ENCODE data around the gene RP2.
A peak's percentile ranks its signal among the peaks of the same experiment; 100 is the strongest.

Gene RP2

DNA sequence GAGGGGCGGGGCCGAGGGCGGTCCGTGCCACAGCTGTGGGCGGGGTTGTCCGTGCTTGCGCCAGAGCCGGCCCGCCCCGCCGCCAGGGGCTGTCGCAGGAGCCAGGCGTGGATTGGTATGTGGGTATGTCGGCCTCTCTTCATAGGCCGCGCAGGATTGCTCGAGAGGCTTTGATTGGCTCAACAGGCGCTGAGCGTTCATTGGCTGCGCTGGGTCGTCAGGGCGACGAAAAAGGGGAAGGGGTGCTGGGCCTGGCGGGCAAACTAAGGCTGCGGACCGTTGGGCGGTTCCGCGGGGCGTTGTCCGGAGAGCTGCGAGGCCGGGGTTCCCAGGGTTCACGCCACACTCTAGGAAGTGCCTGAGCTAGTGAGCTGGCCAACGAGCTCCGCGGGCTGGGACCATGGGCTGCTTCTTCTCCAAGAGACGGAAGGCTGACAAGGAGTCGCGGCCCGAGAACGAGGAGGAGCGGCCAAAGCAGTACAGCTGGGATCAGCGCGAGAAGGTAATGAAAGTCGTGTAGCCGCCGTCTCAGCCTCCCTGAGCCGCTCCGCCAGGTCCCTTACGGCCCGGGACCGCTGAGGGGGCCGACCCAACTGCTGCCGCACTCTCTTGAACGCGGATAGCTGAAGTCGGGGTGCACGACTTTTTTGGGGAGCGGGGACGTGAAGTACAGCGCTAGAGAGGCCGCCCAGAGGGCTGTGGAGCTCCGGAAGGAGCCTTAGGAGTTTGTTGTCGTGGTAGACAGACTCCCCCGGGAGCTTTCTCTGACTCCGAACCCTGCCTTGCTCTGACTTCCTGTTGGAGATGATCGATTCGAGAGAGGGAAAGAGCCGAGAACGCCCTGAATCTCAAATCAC is at the start of gene RP2:
Gene RP2 (plus strand): TSS at position 343 of the 857 bp plus-strand sequence. CDS start 58 bp downstream, at position 401.
- DNase-seq, result peak; percentile 94 to 96 (median 94)

DNA sequence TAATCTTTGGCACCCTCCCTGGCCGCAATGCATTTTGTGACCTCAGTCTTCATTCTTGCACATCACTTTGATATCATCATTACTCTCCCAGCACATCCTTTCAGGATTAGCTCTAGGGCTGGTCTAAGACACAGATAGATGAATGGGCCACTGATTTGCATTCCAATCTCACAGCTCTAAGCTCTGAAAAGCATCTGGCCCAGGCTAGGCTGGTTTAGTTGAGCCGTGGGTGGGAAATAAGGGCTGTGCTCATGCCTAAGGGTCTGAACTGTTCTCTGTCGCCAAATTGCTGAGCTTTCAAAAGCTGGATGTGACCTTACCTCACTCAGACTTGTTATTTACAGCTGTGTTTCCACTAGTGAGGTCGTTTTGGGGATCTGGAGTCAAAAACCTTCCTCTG is 47.9 kb upstream of the RP2 start:
- DNase-seq, result no peak

DNA sequence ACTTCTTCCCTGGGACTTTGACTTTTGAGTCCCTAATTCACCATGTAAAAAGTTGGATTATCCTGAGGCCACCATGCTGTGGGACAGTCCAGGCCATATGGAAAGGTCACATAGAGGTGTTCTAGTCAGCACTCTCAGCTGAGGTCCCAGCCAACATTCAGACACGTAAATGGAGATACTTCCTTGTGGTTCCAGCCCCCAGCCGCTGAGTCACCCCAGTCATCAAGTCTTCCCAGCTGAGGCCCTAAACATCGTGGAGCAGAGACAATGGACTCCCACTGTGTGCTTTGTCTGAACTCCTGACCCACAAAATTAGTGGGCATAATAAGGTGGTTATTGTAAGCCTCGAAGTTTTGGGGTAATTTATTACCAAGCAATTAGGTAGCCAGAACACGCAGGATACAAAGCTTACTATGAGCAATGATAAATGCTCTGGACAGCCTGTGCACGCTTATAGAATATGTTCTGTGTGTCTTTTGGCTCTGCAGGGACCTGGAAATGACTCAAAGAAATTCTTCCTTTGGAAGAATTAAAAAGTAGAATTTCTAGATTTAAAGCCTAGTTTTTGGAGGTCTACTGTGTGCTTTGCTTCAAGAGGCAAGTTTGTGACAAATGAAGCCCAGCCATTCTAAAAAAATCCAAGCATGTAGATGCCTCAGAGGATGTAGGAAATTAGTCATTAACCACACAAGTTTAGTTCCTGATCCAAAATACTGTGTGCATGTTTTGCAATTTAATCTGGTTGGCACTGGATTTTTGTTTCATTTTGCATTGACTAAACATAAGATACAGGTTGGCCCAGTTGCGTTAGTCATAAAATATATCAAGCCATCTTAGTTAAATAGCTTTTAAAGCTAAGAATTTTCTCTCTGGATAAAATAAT is 44.7 kb upstream of the RP2 start:
- peak; percentile 77 to 88 (median 83) for DNase-seq

DNA sequence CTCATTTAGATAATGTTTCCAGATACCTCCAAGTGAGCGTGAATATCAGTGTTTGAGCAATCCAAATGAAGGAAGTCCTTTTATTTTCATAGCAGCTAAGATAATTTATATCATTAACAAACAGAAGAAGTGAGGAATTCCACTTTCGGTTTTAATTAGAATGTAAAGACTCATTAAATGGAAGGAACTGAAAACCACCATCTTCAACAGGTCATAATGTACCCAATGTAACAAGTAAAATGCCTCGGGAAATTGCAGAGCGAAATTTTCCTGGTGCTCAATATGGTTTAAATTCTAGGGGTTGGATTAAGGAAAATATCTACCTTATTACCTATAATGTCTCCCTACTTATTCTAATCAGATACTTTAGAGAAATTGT is 44.0 kb upstream of the RP2 start:
- DNase-seq, result no peak

DNA sequence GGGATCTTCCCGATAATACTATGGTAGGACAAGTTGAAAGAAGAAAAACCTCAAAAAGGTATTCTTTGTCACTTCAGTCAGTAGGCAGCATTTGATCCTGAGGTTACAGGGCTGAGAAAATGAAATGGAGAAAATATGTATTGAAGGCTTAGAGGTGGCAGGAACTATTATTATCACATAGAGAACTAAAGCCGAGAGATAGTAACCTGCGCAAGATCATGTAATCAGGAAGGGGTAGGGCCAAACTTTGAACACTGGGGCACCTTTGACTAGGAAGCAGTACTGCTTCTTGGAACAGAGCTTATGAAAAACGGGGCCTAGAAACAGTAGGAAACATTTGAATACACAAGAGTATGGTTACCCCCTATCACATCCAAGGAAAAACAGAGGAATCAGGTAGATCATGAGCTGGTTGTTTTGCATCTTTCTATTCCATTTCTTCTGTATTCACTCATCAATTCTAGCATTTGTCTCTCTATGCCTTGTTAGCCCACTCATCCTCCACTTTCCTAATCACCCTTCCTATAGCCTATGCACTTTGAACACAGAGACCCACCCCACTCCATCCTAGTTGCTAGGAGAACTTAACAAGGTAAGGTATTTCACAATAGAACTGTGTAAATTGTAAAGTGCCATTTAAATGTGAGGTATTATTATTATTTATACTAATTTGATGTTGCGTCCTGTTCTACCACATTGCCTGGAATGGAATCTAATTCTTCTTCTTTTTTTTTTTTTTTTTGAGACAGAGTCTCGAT is 43.3 kb upstream of the RP2 start:
- no peak for DNase-seq

DNA sequence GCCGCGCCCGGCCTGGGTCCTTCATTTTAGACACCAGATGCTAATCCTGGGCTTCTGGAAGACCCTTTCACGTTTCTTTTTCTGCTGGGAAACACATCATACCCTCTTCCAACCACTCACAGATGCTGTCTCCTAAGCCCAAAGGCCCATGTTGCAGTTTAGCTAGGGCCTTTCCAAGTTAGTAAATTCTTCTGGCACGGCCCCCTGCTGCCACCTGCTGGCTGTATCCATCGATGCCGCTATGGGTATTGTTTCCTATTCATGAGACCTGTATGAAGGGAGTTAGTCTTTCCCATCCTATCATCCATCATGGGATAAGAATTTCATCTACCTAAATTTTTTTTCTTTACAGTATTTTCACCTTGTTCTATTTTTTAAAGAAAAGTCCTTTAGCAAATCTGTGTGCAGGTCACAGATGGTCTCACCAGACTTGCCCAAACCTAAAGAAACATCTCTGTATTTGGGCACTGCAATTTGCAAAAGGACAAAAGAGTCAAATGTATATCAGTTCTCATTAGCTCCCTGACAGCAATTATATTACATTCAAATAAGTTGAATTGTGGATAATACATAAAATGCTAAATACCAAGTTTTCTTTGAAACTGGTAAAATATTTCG is 40.2 kb upstream of the RP2 start:
- peak; percentile 77 to 80 (median 79) for DNase-seq

DNA sequence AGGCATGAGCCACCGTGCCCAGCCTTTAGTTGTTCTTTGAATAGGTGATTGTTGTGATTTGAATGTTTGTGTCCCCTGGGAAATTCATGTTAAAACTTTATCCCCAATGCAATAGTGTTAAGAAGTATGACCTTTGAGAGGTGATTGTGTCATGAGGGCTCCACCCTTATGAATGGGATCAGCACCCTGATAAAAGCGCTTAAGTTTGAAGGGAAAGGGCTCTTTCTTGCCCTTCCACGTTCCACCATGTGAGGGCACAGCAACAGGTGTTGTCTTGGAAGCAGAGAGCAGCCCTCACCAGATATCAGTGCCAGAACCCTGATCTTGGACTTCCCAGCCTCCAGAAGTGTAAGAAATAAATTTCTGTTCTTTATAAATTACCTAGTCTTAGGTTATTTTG is 33.7 kb upstream of the RP2 start:
- DNase-seq, result peak in 2 of 3 donors; percentile 7 to 10

DNA sequence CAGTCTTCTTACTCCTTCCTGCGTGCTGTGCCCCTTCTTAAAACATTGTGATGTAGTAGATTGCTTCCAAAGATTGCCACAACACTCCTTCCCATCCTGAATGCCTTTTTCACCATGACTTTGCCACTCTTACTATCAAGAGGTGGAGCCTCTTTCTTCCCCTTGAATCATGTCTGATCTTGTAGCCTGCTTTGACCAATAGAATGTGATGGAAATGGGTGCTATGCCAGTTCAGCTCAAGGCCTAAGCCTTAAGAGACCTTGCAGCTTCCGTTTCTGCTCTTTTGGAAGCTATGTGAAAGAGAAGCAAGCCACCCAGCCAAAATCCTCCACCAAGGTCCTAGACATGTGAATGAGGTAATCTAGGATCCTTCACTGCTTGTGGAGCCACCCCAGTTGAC is 31.6 kb upstream of the RP2 start:
- DNase-seq, result no peak

DNA sequence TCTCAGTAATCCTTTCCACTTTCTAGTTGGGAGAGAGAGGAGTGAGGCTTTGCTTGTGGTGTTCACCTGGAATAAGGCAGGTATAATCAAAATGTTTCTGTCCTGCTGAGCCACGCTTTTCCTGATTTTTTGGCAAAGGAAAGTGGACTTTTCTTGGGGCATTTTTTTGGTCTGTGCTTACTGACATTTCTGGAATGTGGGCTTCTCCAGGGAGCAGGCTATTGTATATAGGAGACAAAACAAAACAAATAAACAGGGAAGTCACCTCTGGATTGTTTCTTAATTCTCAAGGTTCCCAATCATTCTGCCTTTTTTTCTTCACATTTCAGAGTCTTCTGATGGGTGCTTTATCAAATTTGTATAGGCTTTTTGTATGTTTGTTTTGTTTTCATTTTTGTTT is 25.7 kb upstream of the RP2 start:
- DNase-seq, result no peak

DNA sequence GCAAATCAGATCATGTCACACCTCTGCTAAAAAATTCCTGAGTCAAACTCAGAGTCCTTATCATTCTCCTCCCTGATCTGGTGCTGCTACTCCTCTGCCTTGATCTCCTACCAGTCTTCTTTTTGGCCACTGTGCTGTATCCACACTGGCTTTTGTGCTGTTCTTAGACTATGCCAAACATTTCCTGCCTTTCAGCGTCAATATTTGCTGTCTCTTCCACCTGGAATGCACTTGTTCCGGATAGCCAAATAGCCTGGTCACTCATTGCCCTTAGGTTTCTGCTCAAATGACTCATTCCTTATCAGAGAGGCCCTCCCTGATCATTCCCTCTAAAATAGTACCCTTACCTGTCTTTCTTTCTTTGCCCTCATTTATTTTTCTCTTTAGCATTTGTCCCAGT is 24.4 kb upstream of the RP2 start:
- DNase-seq, result no peak

DNA sequence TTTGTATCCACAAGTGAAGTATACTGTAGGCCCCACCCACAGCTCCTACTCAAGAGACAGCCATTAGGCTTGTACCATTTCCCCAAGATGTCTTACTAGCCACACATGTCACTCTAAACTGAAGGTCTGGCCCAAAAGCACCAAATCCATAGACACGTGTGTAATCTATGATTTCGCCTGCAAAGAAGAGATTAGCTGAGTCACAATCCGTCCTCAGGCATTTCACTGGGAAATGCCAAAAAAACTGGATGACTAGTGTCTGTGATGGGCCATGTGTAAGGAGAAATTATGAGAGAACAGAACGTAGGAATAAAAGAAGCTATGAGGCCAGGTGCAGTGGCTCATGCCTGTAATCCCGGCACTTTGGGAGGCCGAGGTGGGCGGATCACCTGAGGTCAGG is 21.9 kb upstream of the RP2 start:
- no peak for DNase-seq

DNA sequence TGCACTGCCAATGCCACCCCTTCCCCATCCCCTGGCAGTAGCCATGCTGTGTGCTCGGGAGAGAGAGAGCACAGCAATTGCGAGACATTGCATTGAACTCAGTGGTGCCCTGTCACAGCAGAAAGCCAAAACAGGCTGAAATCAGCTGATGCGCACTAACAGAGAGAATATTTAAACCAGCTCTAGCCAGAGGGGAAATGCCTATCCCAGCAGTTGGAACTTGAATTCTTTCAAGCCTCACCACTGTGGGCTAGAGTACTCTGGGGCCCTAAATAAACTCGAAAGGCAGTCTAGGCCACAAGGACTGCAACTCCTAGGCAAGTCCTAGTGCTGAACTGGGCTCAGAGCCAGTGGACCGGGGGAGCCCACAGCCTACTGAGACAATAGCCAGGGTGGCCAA is 17.7 kb upstream of the RP2 start:
- no peak for DNase-seq

DNA sequence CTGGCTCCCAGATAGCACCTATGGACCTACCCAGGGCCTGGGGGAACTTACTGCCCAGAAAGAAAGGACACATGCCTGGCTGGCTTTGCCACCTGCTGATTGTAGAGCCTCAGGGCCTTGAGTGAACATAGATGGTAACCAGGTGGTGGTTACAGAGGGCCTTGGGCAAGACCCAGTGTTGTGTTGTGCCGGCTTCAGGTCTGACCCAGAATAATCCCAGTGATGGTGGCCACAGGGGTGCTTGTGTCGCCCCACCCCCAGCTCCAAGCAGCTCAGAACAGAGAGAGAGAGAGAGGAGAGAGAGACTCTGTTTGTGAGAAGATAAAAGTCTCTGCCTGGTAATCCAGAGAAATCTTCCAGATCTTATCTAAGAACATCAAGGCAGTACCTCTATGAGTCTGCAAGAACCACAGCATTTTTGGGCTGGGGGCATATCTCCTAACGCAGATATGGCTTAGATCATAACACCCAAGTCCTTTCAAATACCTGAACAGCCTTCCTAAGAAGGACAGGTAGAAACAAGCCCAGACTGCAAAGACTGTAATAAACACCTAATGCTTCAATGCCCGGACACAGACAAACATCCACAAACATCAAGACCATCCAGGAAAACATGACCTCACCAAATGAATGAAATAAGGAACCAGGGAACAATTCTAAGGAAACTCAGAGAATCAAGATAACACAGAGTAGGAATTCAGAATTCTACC is 16.3 kb upstream of the RP2 start:
- DNase-seq, result no peak

DNA sequence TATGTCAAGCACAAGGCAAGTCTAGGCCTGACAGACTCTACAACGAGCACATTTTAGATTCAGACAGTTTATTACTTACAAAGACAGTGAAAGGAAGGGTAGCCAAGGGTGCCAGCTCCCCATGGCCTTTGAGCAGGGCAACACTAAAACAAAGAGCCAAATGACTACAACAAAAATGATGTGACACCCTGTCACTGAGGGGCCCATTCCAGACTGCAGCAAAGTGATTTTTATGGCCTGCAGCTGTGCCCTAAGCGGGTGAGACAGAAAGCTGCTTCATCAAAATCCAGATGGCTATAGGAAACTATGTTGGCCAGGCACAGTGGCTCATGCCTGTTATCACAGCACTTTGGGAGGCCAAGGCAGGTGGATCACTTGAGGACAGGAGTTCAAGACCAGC is 13.4 kb upstream of the RP2 start:
- DNase-seq, result no peak

DNA sequence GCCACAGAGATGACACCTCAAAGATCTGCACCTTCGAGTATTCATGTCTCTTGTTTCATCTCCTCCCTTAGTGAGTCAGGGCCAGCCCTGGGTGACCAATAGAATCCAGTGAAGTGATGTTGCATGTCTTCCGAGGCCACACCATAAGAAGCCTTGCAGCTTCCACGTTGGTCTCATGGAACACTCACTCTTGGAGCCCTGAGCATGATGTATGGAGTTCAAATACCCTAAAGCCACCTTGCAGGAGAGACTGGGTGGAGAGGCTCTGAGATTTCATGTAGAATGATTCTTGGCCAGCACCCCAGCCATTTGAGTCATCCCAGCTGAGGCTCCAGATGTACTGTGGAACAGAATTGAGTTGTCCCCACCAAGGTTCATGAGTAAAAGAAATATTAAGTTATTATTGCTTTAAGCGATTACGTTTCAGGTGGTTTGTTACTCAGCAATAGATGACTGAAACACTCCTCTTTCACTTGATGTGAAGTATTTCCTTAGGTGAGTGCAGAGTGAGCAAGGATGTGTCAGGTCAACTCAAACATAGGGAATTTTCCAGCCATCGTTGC is 5.0 kb upstream of the RP2 start:
- peak in 1 of 3 donors; percentile 7 for DNase-seq

DNA sequence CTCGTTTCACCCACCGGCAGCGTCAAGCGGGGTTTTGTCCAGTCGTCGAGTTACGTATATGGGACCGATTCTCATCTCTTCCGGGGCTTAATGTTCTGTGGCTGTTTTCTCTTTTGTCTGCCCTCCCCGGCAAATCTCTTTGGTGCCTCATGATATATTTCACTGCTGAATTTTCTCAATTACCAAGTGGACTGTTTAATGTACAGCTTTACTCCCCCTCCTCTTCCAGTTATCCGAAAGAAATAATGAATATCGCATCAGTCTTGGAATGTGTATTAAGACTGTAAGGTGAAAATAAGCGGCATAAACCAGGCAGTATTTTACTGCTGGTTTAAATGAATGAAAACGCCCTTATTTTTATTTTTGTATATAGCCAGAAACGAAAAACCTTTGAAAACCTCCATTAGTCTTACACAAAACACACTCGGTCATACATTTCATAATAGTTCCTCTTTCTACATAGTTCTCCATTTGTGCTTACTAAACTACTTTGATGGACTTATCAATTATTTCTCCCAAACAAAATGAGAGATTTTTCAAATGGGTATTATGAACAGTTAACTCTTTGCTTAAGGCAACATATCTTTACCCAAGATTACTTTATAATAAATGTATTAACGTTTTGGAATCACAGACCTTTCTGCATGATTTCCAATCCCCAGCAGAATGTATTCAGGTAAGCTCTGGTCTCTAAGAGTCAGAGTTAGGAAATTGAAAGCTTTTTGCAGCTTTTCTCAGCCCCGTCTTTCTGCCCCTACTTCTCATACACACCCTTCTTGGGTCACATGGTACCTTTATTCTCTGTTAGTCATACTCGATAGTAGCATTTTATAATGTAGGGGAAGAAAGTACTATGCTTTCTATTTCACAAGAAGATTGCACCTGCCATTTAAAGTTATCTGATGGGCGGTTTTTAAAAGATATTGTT is 979 bp downstream of the RP2 start:
- peak; percentile 39 to 67 (median 55) for DNase-seq

DNA sequence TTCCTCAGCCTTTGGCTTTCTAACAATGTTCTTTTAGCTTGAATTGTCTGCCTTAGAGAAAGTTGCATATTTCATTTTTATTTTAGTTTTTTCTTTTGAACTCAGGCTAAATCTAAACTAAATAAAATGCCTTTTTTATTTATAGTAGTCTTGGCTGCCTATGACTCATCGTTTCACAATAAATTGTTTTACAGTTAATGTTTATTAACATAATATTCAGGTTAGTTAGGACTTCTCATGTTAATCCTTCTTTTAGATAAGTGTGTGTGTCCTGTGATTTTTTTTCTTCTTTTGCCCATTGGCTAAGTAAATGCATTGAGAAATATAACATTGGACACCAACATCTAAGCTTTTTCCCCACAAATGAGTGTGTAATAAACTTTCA is 1.6 kb downstream of the RP2 start:
- DNase-seq, result no peak

DNA sequence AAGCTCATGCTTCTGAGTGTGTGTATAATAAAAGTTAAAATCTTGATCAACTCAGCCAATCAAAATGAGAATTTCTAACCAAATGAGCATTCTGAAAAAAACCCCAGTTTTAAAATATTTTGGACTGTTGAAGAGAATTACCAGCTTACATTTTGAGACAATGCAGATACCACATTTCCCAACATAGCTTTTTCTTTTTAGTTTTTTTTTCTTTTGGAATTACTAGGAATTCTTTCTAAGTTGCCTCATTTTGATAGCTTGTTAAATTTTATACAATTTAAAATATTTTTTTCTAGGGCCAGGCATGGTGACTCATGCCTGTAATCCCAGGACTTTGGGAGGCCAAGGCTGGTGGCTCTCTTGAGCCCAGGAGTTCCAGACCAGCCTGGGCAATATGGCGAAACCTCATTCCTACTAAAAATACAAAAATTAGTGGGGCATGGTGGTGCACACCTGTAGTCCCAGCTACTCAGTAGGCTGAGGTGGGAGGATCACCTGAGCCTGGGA is 2.2 kb downstream of the RP2 start:
- DNase-seq, result no peak

DNA sequence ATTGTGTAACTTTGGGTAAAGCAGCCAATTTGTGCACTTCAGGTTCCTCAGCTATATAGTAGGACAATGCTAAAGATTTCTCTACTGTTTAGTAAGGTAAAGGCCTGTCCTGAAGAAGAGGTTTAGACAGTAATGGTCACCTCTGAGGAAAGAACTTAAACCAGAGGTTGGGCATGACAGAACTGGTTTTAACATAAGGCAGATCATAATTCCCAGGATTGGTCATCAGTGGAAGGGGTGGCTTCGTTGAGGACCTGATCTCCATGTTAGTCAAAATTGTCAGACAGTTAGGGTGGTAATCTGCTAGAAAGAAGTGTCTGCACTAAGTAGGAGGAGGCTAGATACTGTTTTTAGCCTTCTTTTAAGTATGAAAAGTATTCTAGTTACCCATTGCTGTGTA is 4.1 kb downstream of the RP2 start:
- peak in 1 of 3 donors; percentile 33 for DNase-seq

DNA sequence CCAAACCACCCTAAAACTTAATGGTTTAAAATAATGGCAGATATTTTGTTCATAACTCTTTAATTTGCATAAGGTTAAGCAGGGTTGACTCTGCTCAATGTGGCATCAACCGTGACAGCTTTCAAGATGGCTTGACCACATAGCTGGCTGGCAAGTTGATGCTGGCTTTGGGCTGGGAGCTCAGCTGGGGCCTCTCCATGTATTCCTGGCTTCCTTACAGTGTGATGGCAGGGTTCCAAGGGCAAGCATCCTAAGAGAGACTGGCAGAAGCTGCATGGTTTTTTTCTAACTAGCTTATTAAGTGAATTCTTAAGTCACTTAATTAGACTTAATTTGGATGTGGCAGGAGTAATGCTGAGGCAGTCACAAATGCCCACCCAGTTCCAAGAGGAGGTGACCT is 4.5 kb downstream of the RP2 start:
- DNase-seq, result no peak
